GM12873 (cell line): Measurements from ENCODE around the gene TUBB4B.

Experiments used
- TF ChIP-seq, protein P1 (sequence below): IDR thresholded peaks from 2 replicates; pipeline ENCODE4 v1.5.1; 2012; ENCODE audit warnings: low read depth, mild to moderate bottlenecking, moderate library complexity, low read length, control low read depth; ENCODE audit not compliant: insufficient read depth; ENCODE audit errors: missing control alignments

Gene TUBB4B

DNA sequence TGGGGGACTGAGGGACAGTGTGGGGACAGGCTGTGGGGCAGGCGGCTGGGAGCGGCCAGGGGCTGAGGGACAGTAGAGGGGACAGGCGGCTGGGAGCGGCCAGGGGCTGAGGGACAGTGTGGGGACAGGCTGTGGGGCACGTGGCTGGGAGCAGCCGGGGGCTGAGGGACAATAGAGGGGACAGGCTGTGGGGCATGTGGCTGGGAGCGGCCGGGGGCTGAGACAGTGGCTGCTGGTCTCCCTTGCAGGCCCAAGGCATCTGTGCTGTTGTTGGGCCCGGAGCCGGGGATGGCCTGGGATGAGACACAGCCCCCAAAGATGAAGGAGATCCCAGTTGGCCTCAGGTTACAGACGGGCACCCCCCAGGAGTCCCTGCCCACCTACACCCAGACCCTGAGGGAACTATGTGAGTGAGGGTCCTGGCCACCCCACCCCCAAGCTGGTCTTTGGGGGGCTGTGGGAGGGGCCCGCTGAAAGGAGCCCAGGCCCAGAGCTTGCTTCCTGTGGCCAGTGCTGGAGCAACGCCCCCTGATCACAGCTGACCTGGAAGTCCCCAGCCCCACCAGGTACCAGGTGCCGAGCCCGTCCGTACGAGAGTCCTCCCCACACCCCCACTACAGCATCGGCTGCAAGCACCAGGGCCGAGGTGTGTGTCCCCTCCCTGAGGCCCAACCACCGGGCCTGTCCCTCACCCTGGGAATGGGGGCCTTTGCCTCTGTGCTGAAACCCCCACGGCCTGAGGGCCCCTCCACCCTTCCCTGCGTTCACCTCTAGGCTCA, 10.6 kb downstream of the TUBB4B start:
- TF ChIP-seq, protein P1, sequence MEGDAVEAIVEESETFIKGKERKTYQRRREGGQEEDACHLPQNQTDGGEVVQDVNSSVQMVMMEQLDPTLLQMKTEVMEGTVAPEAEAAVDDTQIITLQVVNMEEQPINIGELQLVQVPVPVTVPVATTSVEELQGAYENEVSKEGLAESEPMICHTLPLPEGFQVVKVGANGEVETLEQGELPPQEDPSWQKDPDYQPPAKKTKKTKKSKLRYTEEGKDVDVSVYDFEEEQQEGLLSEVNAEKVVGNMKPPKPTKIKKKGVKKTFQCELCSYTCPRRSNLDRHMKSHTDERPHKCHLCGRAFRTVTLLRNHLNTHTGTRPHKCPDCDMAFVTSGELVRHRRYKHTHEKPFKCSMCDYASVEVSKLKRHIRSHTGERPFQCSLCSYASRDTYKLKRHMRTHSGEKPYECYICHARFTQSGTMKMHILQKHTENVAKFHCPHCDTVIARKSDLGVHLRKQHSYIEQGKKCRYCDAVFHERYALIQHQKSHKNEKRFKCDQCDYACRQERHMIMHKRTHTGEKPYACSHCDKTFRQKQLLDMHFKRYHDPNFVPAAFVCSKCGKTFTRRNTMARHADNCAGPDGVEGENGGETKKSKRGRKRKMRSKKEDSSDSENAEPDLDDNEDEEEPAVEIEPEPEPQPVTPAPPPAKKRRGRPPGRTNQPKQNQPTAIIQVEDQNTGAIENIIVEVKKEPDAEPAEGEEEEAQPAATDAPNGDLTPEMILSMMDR: no peak

DNA sequence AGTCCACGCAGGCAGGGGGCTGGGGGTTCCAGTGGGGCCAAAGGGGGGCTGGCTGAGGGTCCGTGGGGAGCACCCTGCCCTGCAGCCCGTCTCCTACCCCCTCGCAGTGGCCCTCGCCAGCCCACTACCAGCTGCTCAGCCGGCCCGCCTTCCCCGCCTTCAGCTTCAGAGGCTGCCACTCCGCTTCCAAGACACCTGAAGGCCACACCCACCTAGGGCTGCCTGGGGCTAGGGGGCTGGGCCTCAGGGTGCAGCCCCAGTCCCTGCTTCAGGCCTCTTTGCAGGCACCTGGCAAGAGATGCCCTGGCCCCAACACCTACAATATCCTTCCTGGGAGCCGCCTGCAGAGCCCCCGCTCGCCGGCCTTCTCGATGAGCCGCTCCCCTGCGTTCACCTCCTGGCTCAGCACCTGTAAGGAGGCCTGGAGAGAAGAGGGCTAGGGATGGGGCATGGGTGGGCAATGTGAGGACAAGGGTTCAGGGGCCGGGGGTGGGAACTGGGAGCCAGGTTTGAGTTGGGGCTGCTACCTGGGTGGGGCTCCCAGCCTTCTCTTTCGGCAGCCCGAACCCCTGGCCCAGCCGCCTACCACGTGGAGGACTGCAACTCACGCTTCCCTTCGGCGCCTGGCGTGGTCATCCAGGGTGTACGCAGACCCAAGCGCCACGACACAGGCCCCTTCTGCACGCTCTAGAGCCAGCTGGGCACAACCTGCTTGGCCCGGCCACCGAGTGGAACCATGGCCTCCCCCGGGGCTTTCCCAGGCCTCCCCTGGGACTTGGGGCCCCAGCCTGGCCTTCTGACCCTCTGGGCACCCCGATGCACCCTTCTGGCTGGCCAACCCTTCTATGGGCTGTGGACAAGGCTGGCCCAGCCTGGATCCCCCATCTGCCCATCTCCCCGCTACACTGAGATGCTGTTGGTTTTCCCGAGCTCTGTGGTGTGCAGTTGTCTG, 11.7 kb downstream of the TUBB4B start:
- TF ChIP-seq, protein P1: no peak

DNA sequence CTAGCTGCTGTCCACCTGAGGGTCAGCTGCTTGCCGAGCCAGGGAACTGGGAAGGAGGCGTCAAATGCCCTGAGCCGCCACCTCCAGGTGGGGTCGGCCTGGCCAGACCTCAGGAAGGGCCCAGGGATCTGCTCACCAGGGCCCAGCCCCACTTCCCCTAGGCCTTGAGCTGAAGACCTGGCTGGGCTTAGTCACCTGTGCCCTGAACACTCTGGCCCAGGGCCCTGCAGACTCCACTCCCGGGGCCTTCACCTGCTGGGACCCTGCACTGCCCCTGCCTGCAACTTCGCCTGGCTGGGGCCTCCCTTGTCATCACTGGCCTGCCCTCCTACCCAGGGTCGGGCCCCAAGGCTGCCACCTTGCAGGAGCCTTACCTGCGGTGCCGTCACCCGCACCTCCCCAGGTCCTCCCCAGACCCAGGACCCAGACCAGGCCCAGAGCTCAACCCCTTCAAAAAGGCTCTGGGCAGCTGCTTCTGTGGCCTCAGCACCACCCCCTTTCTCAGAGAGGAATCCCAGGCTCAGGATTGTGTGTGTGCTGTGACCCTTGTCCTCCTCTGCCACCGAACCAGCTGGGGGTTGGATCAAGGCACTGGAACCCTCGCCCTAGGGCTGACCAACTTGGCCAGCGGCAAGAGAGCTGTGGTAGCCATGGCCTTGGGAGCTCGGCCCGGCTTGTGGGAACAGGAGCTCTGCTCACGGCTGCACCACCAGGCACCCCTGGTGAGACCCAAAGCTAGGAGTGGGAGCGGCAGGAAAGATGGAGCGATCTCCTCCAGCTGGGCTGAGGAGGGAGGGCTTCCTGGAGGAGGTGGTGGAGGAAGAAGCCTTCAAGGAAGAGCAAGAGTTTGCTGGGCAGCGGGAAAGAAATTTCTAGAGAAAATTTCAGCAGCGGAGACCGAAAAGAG, 12.9 kb downstream of the TUBB4B start:
- TF ChIP-seq, protein P1: no peak

- TF ChIP-seq, protein P1: no peak
Measured at GRCh38 chr9:137254624-137255447, 13.7 kb downstream of the TUBB4B start, which contains the start of gene NELFB. Gene NELFB (plus strand): TSS chr9:137255327.

DNA sequence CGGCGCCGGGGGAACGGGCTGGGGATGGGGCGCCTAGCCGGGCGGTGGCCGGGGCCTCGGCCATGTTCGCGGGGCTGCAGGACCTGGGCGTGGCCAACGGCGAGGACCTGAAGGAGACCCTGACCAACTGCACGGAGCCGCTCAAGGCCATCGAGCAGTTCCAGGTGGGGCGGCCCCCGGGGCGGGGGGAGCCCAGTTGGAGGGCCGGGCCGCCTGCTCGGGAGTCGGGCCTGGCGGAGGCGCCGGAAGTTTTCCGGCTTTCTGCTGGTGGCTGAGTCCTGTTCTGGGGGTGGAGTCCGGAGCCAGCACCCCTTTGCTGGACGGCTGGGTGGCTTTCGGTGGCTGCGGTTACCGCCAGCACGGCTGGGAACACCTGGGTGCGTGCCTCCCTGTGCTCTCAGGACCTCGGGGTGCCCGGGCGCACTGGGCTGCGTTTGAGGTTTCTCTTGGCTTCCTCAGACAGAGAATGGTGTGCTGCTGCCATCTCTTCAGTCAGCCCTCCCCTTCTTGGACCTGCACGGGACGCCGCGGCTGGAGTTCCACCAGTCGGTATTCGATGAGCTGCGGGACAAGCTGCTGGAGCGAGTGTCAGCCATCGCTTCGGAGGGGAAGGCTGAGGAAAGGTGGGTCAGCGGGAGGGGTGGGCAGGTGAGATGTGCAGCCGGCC, 14.5 kb downstream of the TUBB4B start:
- TF ChIP-seq, protein P1: no peak

DNA sequence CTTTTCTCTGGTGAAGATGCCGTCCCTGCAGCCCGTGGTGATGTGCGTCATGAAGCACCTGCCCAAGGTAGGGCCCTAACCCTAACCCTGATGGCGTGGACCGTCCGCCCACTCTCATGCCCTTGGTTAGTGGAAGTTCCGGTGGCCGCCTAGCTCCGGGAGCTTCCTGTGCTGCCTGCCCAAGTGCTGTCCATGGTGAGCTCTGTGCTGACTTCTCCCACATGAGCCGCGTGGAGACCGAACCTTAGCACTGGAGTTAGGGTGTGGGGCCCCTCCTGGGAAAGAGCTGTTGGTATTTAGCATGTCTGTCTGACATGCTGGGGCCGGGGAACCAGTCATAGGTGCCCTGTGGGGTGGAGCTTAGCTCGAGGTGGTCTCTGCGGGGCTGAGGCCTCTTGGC, 15.3 kb downstream of the TUBB4B start:
- TF ChIP-seq, protein P1: no peak
